H4 (cell line): ENCODE data around the gene SLC24A1. TPM values are rescaled to one million over a fixed set of nuclear protein-coding genes. Genes with fewer than 3 reads are reported as not detected.

Source experiments
- DNase-seq: peaks from one replicate; pipeline ENCODE4 v3.0.0-alpha.2; 2015; ENCODE audit warnings: low spot score
- total RNA-seq: library from RNA; depleted of rRNA; stranded (reverse); fragments of >200 nt; shearing (Covaris generic); gene quantifications from 2 replicates; pipeline ENCODE4 v1.2.3, GENCODE V29; 2014

The SLC24A1 gene
- total RNA-seq, 1 experiment from 2014 or later, result 3.9 TPM

DNA sequence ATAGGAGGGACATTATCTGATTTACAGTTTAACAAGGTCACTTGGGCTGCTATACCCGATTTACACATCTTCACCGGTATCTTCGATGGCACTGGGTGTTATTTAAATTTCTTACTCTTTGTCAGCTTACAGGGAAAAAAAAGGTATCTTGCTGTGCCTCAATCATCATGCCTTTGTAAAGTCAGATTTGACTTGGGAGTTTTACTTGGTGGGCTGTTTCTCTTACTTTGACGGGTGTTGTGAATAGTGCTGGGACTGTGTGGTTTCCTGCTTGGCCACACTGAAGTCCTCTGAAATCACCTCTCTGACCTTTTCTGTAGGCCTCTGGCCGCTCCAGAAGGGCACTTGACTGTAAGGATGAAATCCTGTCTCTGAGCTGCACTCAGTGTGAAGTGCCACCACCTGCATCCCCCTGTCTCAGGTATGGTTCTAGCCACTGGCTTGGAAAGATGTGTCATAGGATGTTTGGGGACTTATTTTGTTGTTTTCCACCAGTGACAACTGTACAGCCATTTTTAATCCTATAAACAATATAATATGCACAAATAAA, 3.1 kb upstream of the SLC24A1 start:
- DNase-seq, result no peak

- no peak for DNase-seq
These were observed 2.0 kb upstream of the SLC24A1 start for GRCh38 chr15:65619626-65620290.

- no peak for DNase-seq
These were observed 905 bp upstream of the SLC24A1 start for GRCh38 chr15:65620833-65621232.

DNA sequence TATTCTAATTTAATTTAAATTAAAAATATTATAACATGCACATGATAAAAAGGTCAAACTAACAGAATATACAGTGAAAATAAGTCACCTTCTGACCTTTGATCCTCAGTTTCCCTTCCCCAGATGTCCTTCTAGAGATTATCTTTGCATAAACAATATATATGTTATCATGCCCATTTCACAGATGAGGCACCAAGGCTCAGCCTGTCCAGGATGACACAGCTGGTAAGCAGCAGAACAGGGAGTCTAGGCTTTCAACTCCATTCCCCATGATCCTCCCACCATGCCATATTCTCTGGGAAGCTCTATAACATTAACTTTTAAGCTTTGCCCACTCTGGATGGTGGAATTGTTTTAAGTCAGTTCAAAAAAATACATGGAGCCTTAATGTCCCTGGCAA, 1.4 kb downstream of the SLC24A1 start:
- no peak for DNase-seq

DNA sequence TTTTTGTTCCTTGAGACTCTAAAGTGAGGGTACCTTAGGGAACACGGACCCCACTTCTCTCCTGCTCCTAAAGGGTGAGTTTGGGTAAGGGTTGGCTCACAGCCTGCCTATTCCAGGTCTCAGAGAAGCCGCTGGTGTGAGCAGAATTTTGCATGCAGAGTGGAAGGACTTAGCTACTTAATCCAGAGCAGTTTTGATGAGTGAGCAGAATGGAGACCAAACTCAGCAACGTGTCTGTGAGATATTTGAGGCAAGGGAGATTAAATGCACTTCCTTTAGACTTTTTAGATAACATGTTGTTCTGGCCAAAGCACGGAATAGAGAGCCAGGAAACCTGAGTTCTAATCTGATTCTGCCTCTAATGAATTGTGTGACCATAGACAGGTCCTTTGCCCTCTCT, 5.1 kb downstream of the SLC24A1 start:
- no peak for DNase-seq

DNA sequence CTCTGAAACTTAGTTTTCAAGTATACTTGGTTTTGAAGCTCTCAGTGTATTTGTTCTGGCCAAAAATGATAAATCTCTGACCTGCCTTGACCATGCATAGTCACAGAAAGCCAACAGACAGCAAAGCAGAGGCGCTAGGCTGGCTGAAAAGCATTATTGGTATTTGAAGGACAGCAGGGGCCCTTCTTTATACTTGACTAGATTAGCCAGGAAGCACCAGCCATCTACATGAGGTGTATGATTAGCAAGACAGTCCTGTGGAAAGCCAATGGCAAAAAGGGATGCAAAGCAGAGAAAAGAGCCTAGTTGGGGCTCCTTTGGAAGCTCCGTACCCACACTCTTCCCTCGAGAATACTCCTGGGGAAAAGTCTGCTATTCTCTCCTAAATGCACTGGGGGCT, 7.8 kb downstream of the SLC24A1 start:
- DNase-seq, result no peak

- no peak for DNase-seq
These were observed 9.0 kb downstream of the SLC24A1 start for GRCh38 chr15:65630760-65631159.

DNA sequence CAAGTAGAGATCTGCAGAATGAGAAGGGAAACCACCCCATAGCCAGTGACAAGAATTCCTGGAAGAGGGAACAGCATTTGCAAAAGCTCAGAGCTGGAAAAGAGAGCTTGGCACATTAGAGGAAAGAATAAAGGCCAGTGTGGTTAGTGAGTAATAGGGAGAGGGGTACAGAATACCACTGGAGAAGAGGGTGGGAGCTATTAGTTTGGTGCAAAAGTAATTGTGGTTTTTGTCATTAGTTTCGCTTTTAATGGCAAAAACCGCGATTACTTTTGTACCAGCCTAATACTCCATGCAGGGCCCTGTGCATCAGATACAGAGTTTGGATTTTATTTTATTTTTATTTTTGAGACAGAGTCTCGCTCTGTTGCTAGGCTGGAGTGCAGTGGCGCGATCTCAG, 9.8 kb downstream of the SLC24A1 start:
- DNase-seq, result no peak

DNA sequence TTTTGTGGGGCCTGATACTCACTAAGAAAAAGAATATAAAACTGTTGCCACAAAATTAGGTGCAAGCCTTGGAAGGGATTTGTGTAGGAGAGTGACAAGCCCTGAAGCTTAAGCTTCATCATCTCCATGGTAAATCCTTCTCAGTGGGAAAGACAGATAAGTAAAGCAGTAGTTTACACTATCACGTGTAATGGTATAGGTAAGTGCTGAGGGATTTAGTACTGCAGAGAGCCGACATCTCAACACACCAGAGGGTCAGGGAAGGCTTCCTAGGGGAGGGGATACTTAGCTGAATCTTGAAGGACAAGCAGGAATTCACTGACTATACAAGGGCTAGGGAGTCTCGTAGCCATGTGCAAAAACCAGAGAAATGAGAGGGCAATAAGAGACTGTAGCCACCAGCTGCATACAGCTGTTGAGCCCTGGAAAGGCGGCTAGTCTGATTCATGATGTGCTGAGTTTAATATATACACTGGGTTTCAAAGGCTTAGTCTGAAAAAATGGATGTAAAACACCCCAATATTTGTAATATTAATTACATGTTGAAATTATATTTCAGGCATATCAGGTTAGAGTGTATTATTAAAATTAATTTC, 11.1 kb downstream of the SLC24A1 start:
- DNase-seq, result no peak

DNA sequence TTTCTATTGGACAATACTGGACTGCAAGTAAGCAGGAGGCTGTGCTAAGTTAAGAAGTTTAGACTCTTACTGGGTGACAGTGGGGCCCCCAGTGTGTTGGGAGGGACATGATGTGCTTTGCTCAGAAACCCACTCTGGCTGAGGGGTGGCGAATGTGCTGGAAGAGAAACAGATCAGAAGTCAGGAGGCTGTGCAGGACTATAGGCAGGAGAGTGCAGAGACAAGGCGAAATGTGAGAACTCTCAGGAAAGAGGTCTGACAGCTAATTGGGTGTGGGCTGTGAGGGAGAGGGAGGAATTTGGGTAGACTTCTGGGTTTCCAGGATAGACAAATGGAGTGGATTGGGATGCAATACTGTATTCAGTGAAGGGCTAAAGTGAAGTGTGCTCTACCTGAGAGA, 12.0 kb downstream of the SLC24A1 start:
- no peak for DNase-seq

- no peak for DNase-seq
These were observed 12.6 kb downstream of the SLC24A1 start for GRCh38 chr15:65634356-65634755.

GRCh38 chr15:65638109-65638508, 16.4 kb downstream of the SLC24A1 start:
- DNase-seq, result no peak

GRCh38 chr15:65638681-65639089, 16.9 kb downstream of the SLC24A1 start:
- DNase-seq, result peak; percentile 83

DNA sequence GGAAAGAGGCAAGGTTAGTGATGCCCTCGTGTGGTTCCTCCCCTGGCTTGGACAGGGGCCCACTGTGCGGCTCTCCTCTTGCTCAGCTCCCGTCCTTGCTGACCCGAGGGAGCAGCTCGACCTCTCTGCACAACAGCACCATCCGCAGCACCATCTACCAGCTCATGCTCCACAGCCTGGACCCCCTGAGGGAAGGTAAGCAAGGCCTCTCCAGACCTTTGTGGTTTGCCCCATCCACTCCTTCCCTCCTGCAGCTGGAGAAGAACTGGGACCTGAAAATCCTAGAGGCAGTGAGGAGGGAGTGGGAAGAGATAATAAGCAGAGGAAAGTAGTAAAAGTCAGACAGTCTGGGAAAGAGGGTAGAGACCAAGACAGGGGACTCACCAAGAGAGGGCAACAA, 17.8 kb downstream of the SLC24A1 start:
- no peak for DNase-seq

- DNase-seq, result no peak
These were observed 20.2 kb downstream of the SLC24A1 start for GRCh38 chr15:65641768-65642475.

DNA sequence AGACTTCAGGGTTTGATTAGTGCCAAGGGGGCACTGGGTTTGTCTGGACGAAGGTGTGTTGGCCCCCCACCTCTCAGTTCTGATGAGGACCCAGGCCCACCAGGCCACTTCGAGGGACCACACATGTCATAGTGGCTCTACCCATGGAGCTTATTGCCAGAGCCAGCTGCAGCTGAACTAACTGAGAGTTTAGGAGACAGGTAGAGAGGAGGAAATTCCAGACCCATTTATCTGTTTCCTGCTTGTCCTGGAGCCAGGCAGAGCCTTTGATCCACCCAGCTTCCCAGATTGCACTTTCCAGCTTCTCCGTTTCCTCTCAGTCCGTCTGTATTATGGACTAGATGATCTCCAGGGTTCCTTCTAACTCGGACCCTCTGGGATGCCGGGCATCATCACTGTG, 20.9 kb downstream of the SLC24A1 start:
- DNase-seq, result no peak

- no peak for DNase-seq
These were observed 22.5 kb downstream of the SLC24A1 start for GRCh38 chr15:65644282-65644681.

- no peak for DNase-seq
These were observed 23.7 kb downstream of the SLC24A1 start for GRCh38 chr15:65645392-65645791.

DNA sequence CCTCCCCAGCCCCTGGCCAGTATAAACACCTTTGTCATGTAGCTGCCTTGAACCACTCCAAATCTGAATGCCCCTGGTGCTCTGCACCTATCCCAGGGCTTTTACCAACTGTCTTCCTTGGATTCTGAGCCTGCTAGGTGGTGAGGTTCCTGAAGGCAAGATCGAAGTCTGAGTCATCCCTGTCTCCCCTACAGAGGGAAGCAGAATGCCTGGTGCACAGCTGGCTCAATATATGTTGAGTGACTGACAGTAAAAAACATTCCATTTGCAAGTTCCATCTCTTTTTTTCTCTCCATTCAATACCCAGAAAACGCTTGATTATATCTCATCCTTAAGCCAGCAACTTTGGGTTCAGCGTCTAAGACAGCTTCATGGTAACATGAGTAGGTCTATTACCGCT, 24.7 kb downstream of the SLC24A1 start:
- DNase-seq, result no peak

DNA sequence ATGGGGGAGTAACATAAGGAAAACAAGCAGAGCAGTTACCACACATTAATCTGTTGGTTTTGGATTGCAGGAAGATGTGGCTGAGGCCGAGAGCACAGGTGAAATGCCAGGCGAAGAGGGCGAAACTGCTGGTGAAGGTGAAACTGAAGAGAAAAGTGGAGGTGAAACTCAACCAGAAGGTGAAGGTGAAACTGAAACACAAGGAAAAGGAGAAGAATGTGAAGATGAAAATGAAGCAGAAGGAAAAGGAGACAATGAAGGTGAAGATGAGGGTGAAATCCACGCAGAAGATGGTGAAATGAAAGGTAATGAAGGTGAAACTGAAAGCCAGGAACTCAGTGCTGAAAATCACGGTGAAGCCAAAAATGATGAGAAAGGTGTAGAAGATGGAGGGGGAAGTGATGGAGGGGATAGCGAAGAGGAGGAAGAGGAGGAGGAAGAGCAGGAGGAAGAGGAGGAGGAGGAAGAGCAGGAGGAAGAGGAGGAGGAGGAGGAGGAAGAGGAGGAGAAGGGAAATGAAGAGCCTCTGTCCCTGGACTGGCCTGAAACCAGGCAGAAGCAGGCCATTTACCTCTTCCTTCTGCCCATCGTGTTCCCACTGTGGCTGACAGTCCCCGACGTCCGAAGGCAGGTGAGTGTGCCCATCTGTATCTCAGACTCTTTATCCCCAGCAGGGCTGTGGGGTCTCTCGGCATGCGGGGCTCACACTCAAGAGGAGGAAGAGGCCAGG, 28.7 kb downstream of the SLC24A1 start:
- no peak for DNase-seq

DNA sequence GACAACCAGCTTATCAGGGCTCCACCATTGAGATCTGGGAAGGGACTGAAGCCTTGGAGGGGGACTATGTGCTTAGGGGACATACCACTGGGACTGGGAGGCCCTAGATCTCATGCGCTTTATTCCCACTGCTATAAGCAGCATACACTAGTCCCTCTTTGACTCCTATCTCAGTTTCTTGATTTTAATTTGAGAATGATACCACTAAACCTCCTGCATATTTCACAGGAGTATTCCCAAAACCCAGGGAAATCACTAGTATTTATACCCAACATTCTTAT, 29.2 kb downstream of the SLC24A1 start:
- no peak for DNase-seq
